ENCODE measurements around the gene RER1.

DNA sequence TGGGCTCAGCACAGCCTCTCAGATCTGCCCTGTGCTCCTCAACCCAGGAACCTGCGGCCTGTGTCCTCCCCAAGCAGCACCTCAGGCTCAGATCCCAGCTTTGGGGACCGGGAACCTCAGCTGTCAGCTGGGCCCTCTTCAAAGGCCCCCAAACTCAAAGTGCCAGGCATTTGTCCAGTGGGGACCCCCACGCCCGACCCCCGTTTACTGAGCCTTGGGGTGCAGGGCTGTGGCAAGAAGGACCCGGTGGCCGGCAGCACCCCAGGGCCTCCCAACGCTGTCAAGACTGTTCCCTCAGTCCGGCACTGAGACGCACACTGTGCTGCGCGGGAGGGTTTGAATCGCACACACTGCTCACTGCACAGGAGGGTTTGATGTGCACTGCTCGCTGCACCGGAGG, 35.2 kb upstream of the RER1 start:
- TF ChIP-seq GATA3 (IDR thresholded peaks at IDR 0.05; ENCODE audit: low read depth, low read length) (no peak), GATA2 (IDR thresholded peaks at IDR 0.05; ENCODE audit: low read depth, low read length) (no peak)

Measured in SH-SY5Y (cell line).